ENCODE results near the gene RPL7A.
"Not testable (repeated sequence)": the region's sequence is repeated elsewhere in the genome, so short reads cannot be mapped to it uniquely, and the experiment has no call there.

Gene RPL7A

GRCh38 chr9:133375724-133376654 lies 28.0 kb downstream of the RPL7A start, which contains the start of the genes STKLD1 and SURF4:
STKLD1 (plus strand) TSS chr9:133376366; CDS start chr9:133376474, 108 bp downstream.
SURF4 (minus strand) TSS chr9:133376060; CDS start chr9:133375969, 91 bp downstream.
- H3K36me3 ChIP-seq (ENCODE audit: control insufficient read depth in 1 of 2, insufficient read depth in 2 of 2, low read length in 2 of 2), result peaks cover 11 to 19% of the 10 kb centered on the region in 2 donors
- H3K9me3 ChIP-seq (ENCODE audit: control insufficient read depth in 1 of 2, low read length in 2 of 2), result no peaks in the 10 kb centered on the region
- H3K27ac ChIP-seq (ENCODE audit: low read depth, low read length), result peak within 1 kb of the TSS; percentile 88
- H3K4me1 ChIP-seq (ENCODE audit: control insufficient read depth in 1 of 2, insufficient read depth in 2 of 2, low read length in 2 of 2), result peaks cover 26 to 44% of the 10 kb centered on the region in 2 donors
- peak within 1 kb of the TSS; percentile 69 to 95 for H3K9ac ChIP-seq (ENCODE audit: low read depth in 1 of 2, low read length in 2 of 2)
- no peaks in the 10 kb centered on the region for H3K27me3 ChIP-seq (ENCODE audit: control insufficient read depth in 1 of 2, insufficient read depth in 2 of 2, low read length in 2 of 2)
- H3K4me3 ChIP-seq (ENCODE audit: low read depth in 1 of 2, low read length in 2 of 2), result peak within 1 kb of the TSS; percentile 87 to 97

GRCh38 chr9:133377280-133377679 lies 29.3 kb downstream of the RPL7A start:
- H3K27ac ChIP-seq (ENCODE audit: low read depth, low read length); H3K4me3 ChIP-seq (ENCODE audit: low read depth in 1 of 2, low read length in 2 of 2); H3K9ac ChIP-seq (ENCODE audit: low read depth in 1 of 2, low read length in 2 of 2); H3K9me3 ChIP-seq (ENCODE audit: control insufficient read depth in 1 of 2, low read length in 2 of 2); H3K27me3 ChIP-seq (ENCODE audit: control insufficient read depth in 1 of 2, insufficient read depth in 2 of 2, low read length in 2 of 2): not testable (repeated sequence)
- H3K36me3 ChIP-seq (ENCODE audit: control insufficient read depth in 1 of 2, insufficient read depth in 2 of 2, low read length in 2 of 2), result peaks cover 6 to 12% of the 10 kb centered on the region in 2 donors
- H3K4me1 ChIP-seq (ENCODE audit: control insufficient read depth in 1 of 2, insufficient read depth in 2 of 2, low read length in 2 of 2), result peaks cover 13 to 32% of the 10 kb centered on the region in 2 donors

GRCh38 chr9:133377721-133378216 lies 29.8 kb downstream of the RPL7A start:
- H3K36me3 ChIP-seq (ENCODE audit: control insufficient read depth in 1 of 2, insufficient read depth in 2 of 2, low read length in 2 of 2), result peaks cover under 1 to 7% of the 10 kb centered on the region in 2 donors
- no peak overlapping the region for H3K9ac ChIP-seq (ENCODE audit: low read depth in 1 of 2, low read length in 2 of 2)
- peaks cover 8 to 27% of the 10 kb centered on the region in 2 donors for H3K4me1 ChIP-seq (ENCODE audit: control insufficient read depth in 1 of 2, insufficient read depth in 2 of 2, low read length in 2 of 2)
- no peak overlapping the region for H3K27ac ChIP-seq (ENCODE audit: low read depth, low read length)
- no peaks in the 10 kb centered on the region for H3K9me3 ChIP-seq (ENCODE audit: control insufficient read depth in 1 of 2, low read length in 2 of 2)
- H3K4me3 ChIP-seq (ENCODE audit: low read depth in 1 of 2, low read length in 2 of 2), result no peak overlapping the region
- H3K27me3 ChIP-seq (ENCODE audit: control insufficient read depth in 1 of 2, insufficient read depth in 2 of 2, low read length in 2 of 2), result no peaks in the 10 kb centered on the region

GRCh38 chr9:133378408-133378962 lies 30.5 kb downstream of the RPL7A start:
- H3K9me3 ChIP-seq (ENCODE audit: control insufficient read depth in 1 of 2, low read length in 2 of 2), result no peaks in the 10 kb centered on the region
- peaks cover 3 to 19% of the 10 kb centered on the region in 2 donors for H3K4me1 ChIP-seq (ENCODE audit: control insufficient read depth in 1 of 2, insufficient read depth in 2 of 2, low read length in 2 of 2)
- H3K9ac ChIP-seq (ENCODE audit: low read depth in 1 of 2, low read length in 2 of 2), result no peak overlapping the region
- H3K4me3 ChIP-seq (ENCODE audit: low read depth in 1 of 2, low read length in 2 of 2), result no peak overlapping the region
- H3K27me3 ChIP-seq (ENCODE audit: control insufficient read depth in 1 of 2, insufficient read depth in 2 of 2, low read length in 2 of 2), result no peaks in the 10 kb centered on the region
- H3K36me3 ChIP-seq (ENCODE audit: control insufficient read depth in 1 of 2, insufficient read depth in 2 of 2, low read length in 2 of 2), result no peaks in the 10 kb centered on the region
- H3K27ac ChIP-seq (ENCODE audit: low read depth, low read length), result no peak overlapping the region

- H3K27me3 ChIP-seq (ENCODE audit: control insufficient read depth in 1 of 2, insufficient read depth in 2 of 2, low read length in 2 of 2), result no peaks in the 10 kb centered on the region
- peaks cover 0 to 11% of the 10 kb centered on the region in 2 donors for H3K4me1 ChIP-seq (ENCODE audit: control insufficient read depth in 1 of 2, insufficient read depth in 2 of 2, low read length in 2 of 2)
- no peaks in the 10 kb centered on the region for H3K9me3 ChIP-seq (ENCODE audit: control insufficient read depth in 1 of 2, low read length in 2 of 2)
- H3K36me3 ChIP-seq (ENCODE audit: control insufficient read depth in 1 of 2, insufficient read depth in 2 of 2, low read length in 2 of 2), result no peaks in the 10 kb centered on the region
- H3K9ac ChIP-seq (ENCODE audit: low read depth in 1 of 2, low read length in 2 of 2), result no peak overlapping the region
- no peak overlapping the region for H3K4me3 ChIP-seq (ENCODE audit: low read depth in 1 of 2, low read length in 2 of 2)
- H3K27ac ChIP-seq (ENCODE audit: low read depth, low read length), result no peak overlapping the region
Measured at GRCh38 chr9:133379153-133380086, 31.4 kb downstream of the RPL7A start.

GRCh38 chr9:133380734-133381133 lies 32.7 kb downstream of the RPL7A start:
- Histone ChIP-seq H3K4me1 (ENCODE audit: control insufficient read depth in 1 of 2, insufficient read depth in 2 of 2, low read length in 2 of 2) (peaks cover 0 to 5% of the 10 kb centered on the region in 2 donors), H3K9me3 (ENCODE audit: control insufficient read depth in 1 of 2, low read length in 2 of 2) (no peaks in the 10 kb centered on the region), H3K9ac (ENCODE audit: low read depth in 1 of 2, low read length in 2 of 2) (no peak overlapping the region), H3K27ac (ENCODE audit: low read depth, low read length) (no peak overlapping the region), H3K36me3 (ENCODE audit: control insufficient read depth in 1 of 2, insufficient read depth in 2 of 2, low read length in 2 of 2) (no peaks in the 10 kb centered on the region), H3K4me3 (ENCODE audit: low read depth in 1 of 2, low read length in 2 of 2) (no peak overlapping the region), H3K27me3 (ENCODE audit: control insufficient read depth in 1 of 2, insufficient read depth in 2 of 2, low read length in 2 of 2) (no peaks in the 10 kb centered on the region)

GRCh38 chr9:133382507-133383141 lies 34.6 kb downstream of the RPL7A start:
- no peak overlapping the region for H3K4me3 ChIP-seq (ENCODE audit: low read depth in 1 of 2, low read length in 2 of 2)
- no peaks in the 10 kb centered on the region for H3K4me1 ChIP-seq (ENCODE audit: control insufficient read depth in 1 of 2, insufficient read depth in 2 of 2, low read length in 2 of 2)
- no peaks in the 10 kb centered on the region for H3K36me3 ChIP-seq (ENCODE audit: control insufficient read depth in 1 of 2, insufficient read depth in 2 of 2, low read length in 2 of 2)
- H3K27me3 ChIP-seq (ENCODE audit: control insufficient read depth in 1 of 2, insufficient read depth in 2 of 2, low read length in 2 of 2), result no peaks in the 10 kb centered on the region
- H3K9me3 ChIP-seq (ENCODE audit: control insufficient read depth in 1 of 2, low read length in 2 of 2), result no peaks in the 10 kb centered on the region
- H3K27ac ChIP-seq (ENCODE audit: low read depth, low read length), result no peak overlapping the region
- H3K9ac ChIP-seq (ENCODE audit: low read depth in 1 of 2, low read length in 2 of 2), result no peak overlapping the region

GRCh38 chr9:133383438-133383837 lies 35.4 kb downstream of the RPL7A start:
- H3K4me3 ChIP-seq (ENCODE audit: low read depth in 1 of 2, low read length in 2 of 2), result no peak overlapping the region
- H3K36me3 ChIP-seq (ENCODE audit: control insufficient read depth in 1 of 2, insufficient read depth in 2 of 2, low read length in 2 of 2), result no peaks in the 10 kb centered on the region
- no peak overlapping the region for H3K27ac ChIP-seq (ENCODE audit: low read depth, low read length)
- no peaks in the 10 kb centered on the region for H3K4me1 ChIP-seq (ENCODE audit: control insufficient read depth in 1 of 2, insufficient read depth in 2 of 2, low read length in 2 of 2)
- peak overlapping the region in 1 of 2 donors; percentile 13 for H3K9ac ChIP-seq (ENCODE audit: low read depth in 1 of 2, low read length in 2 of 2)
- no peaks in the 10 kb centered on the region for H3K9me3 ChIP-seq (ENCODE audit: control insufficient read depth in 1 of 2, low read length in 2 of 2)
- no peaks in the 10 kb centered on the region for H3K27me3 ChIP-seq (ENCODE audit: control insufficient read depth in 1 of 2, insufficient read depth in 2 of 2, low read length in 2 of 2)

GRCh38 chr9:133384736-133385321 lies 36.8 kb downstream of the RPL7A start:
- Histone ChIP-seq H3K27ac (ENCODE audit: low read depth, low read length) (no peak overlapping the region), H3K27me3 (ENCODE audit: control insufficient read depth in 1 of 2, insufficient read depth in 2 of 2, low read length in 2 of 2) (no peaks in the 10 kb centered on the region), H3K9me3 (ENCODE audit: control insufficient read depth in 1 of 2, low read length in 2 of 2) (no peaks in the 10 kb centered on the region), H3K4me3 (ENCODE audit: low read depth in 1 of 2, low read length in 2 of 2) (no peak overlapping the region), H3K4me1 (ENCODE audit: control insufficient read depth in 1 of 2, insufficient read depth in 2 of 2, low read length in 2 of 2) (no peaks in the 10 kb centered on the region), H3K9ac (ENCODE audit: low read depth in 1 of 2, low read length in 2 of 2) (no peak overlapping the region), H3K36me3 (ENCODE audit: control insufficient read depth in 1 of 2, insufficient read depth in 2 of 2, low read length in 2 of 2) (no peaks in the 10 kb centered on the region)

Measured in duodenal mucosa (tissue), 2 donors.